K562 (cell line): ENCODE data around the gene JADE3. TPM values are rescaled to one million over a fixed set of nuclear protein-coding genes. Genes with fewer than 3 reads are reported as not detected.
A peak's percentile ranks its signal among the peaks of the same experiment; 100 is the strongest.

ENCODE experiments used
- ATAC-seq: fragments of 200-7000 bp; cut with Tn5 transposase; 3 replicates; pipeline ENCODE4 v1.9.1; 2020; ENCODE audit warnings: moderate library complexity
- BruUV-seq: library from RNA; stranded (reverse); fragments of 400-500 nt; replicated peaks from 2 replicates; lab custom pipeline; 2021; lab: Mats Ljungman, UMichigan
- CTCF ChIA-PET: fragments of 300-600 bp; formaldehyde crosslinking; extraction: SDS; loops from one replicate; lab custom pipeline; 2021; ENCODE audit warnings: low intra/inter-chr PET ratio; lab: Yijun Ruan, JAX
- POLR2A ChIA-PET: fragments of 300-600, 350-650 bp; sonication (Branson Sonifier 250); formaldehyde crosslinking; extraction: SDS; loops from one replicate; lab custom pipeline; 2021; ENCODE audit warnings: antibody characterized with exemption, inconsistent platforms; lab: Yijun Ruan, JAX
- DNase-seq, 4 experiments: peaks; one replicate each; pipeline versions ENCODE4 v3.0.0 to v3.0.0-alpha.2; 2011 to 2018; ENCODE audit warnings: low spot score in 3 of 4, mixed read lengths in 3 of 4; ENCODE audit errors: extremely low read depth in 1 of 4
- FAIRE-seq: peaks from 2 replicates; lab custom pipeline; 2011; peaks lifted over from hg19 to GRCh38; lab: Jason Lieb, UNC
- H2AFZ ChIP-seq: 2 replicates; pipeline ENCODE4 v1.6.0; 2011; ENCODE audit warnings: low read depth, low read length, control low read depth, inconsistent platforms
- H3K27ac ChIP-seq: fragments of 200-600 bp; 3 replicates; pipeline ENCODE4 v1.8.0; 2011; ENCODE audit warnings: low read depth, mild to moderate bottlenecking, control low read depth, inconsistent platforms, low read length, moderate library complexity, mixed read lengths; ENCODE audit errors: extremely low read depth
- H3K27me3 ChIP-seq, 2 experiments: fragments of 300-600 bp in 1 of 2; 2 replicates in 1 of 2; 3 replicates in 1 of 2; pipeline versions ENCODE4 v1.6.0 to v1.8.0; 2011; ENCODE audit warnings: inconsistent platforms in 2 of 2, low read length in 2 of 2, mild to moderate bottlenecking in 1 of 2, mixed read lengths in 1 of 2, moderate library complexity in 1 of 2; ENCODE audit not compliant: control insufficient read depth in 2 of 2, insufficient read depth in 2 of 2
- H3K36me3 ChIP-seq: fragments of 300-600 bp; 3 replicates; pipeline ENCODE4 v1.8.0; 2011; ENCODE audit warnings: mild to moderate bottlenecking, low read length, inconsistent platforms; ENCODE audit not compliant: control insufficient read depth, insufficient read depth
- H3K4me1 ChIP-seq, 2 experiments: fragments of 200-600 bp in 1 of 2; replicated peaks in 1 of 2; 2 replicates in 1 of 2; 3 replicates in 1 of 2; pipeline versions ENCODE4 v1.5.1 to v1.8.0; 2011; ENCODE audit warnings: inconsistent platforms in 2 of 2, low read length in 2 of 2, mild to moderate bottlenecking in 1 of 2, mixed read lengths in 1 of 2, moderate library complexity in 1 of 2; ENCODE audit not compliant: control insufficient read depth in 2 of 2, insufficient read depth in 2 of 2
- H3K4me2 ChIP-seq: 2 replicates; pipeline ENCODE4 v1.6.1; 2011; ENCODE audit warnings: low read length, control low read depth, inconsistent platforms, mixed read lengths; ENCODE audit not compliant: insufficient read depth
- H3K4me3 ChIP-seq: fragments of 200-600 bp; sonication (generic), shearing (Covaris generic); 2 replicates; pipeline ENCODE4 v1.5.1; 2016; ENCODE audit warnings: control low read depth, inconsistent platforms
- H3K79me2 ChIP-seq: fragments of 200-600 bp; 3 replicates; pipeline ENCODE4 v1.8.0; 2011; ENCODE audit warnings: low read length, inconsistent platforms; ENCODE audit not compliant: control insufficient read depth, insufficient read depth
- H3K9ac ChIP-seq, 2 experiments: 2 replicates each; pipeline versions ENCODE4 v1.6.0 to v1.6.1; 2011; ENCODE audit warnings: low read depth in 2 of 2, low read length in 2 of 2, control low read depth in 1 of 2, inconsistent platforms in 1 of 2, mild to moderate bottlenecking in 1 of 2, mixed read lengths in 1 of 2; ENCODE audit not compliant: insufficient read depth in 1 of 2
- H3K9me1 ChIP-seq: one replicate; pipeline ENCODE4 v1.6.0; 2011; ENCODE audit warnings: inconsistent platforms, mild to moderate bottlenecking, low read length, moderate library complexity; ENCODE audit not compliant: control insufficient read depth, insufficient read depth
- H3K9me3 ChIP-seq: replicated peaks from 2 replicates; pipeline ENCODE4 v1.5.1; 2011; ENCODE audit warnings: low read depth, low read length, inconsistent platforms; ENCODE audit not compliant: control insufficient read depth, insufficient read depth
- H4K20me1 ChIP-seq: replicated peaks from 2 replicates; pipeline ENCODE4 v1.6.1; 2011; ENCODE audit warnings: low read length, inconsistent platforms, mixed read lengths; ENCODE audit not compliant: control insufficient read depth, insufficient read depth
- BDP1 ChIP-seq: IDR thresholded peaks from 3 replicates; pipeline ENCODE4 v1.6.1; 2011; ENCODE audit not compliant: insufficient read length, insufficient read depth
- MCM5 ChIP-seq: fragments of 450-650 bp; IDR thresholded peaks from 2 replicates; pipeline ENCODE4 v1.6.1; 2016; ENCODE audit warnings: low read depth
- MXI1 ChIP-seq: IDR thresholded peaks from 2 replicates; pipeline ENCODE4 v1.6.1; 2011; ENCODE audit warnings: low read depth, mild to moderate bottlenecking, improper control_type of control experiment, low read length
- PTTG1 ChIP-seq: fragments of 450-650 bp; IDR thresholded peaks from 2 replicates; pipeline ENCODE4 v1.6.1; 2016; ENCODE audit warnings: low read depth, mild to moderate bottlenecking, missing genetic modification characterization, missing compliant biosample characterization
- RBM25 ChIP-seq: fragments of 200-400 bp; formaldehyde crosslinking; IDR thresholded peaks from 2 replicates; pipeline ENCODE4 v1.6.1; 2018; ENCODE audit warnings: low read length, low read depth, moderate library complexity; ENCODE audit not compliant: severe bottlenecking
- SAFB2 ChIP-seq: fragments of 200-400 bp; formaldehyde crosslinking; IDR thresholded peaks from 2 replicates; pipeline ENCODE4 v1.6.1; 2018; ENCODE audit warnings: borderline replicate concordance, low read length, low read depth, moderate library complexity; ENCODE audit not compliant: severe bottlenecking
- SIN3A ChIP-seq, 2 experiments: fragments of 150-350 bp in 1 of 2; IDR thresholded peaks; 2 replicates each; pipeline ENCODE4 v1.6.1; 2011 to 2016; ENCODE audit warnings: borderline replicate concordance in 2 of 2, low read depth in 2 of 2, low read length in 2 of 2, mild to moderate bottlenecking in 2 of 2, moderate library complexity in 2 of 2; ENCODE audit not compliant: control insufficient read depth in 1 of 2
- TGIF2 ChIP-seq: sonication (generic); formaldehyde crosslinking; IDR thresholded peaks from 2 replicates; pipeline ENCODE4 v1.8.1; 2022; ENCODE audit warnings: mild to moderate bottlenecking, missing genetic modification reagents, moderate library complexity
- ZBED1 ChIP-seq: IDR thresholded peaks from 2 replicates; pipeline ENCODE4 v1.6.1; 2014
- WGBS: fragments of 100-300 bp; shearing (Covaris generic); methylation state at CpG from one replicate; pipeline ENCODE4 v1.1.6; 2016; ENCODE audit warnings: low coverage, mixed read lengths; ENCODE audit not compliant: insufficient coverage; ENCODE audit errors: missing lambda C conversion rate; 5-methylcytosine and 5-hydroxymethylcytosine counted together
- in situ Hi-C: fragments of 300-500 bp; cut with MboI; formaldehyde crosslinking; loops from 4 replicates; pipeline ENCODE4 v1.15.0; 2018; ENCODE audit warnings: inconsistent platforms, mixed read lengths
- intact Hi-C: fragments of 100-400 bp; cut with micrococcal nuclease; formaldehyde crosslinking; loops from 2 replicates; pipeline ENCODE4 v1.14.2; 2022
- polyA plus RNA-seq, 8 experiments: library from polyadenylated mRNA; depleted of rRNA in 4 of 8; stranded (reverse) in 5 of 8; unstranded in 3 of 8; fragments of >200 nt; fragmentation: Nextera tagmentation in 2 of 8; fragmentation: Illumina TruSeq in 1 of 8; extraction: Ambion mirVana in 2 of 8; extraction: Trizol in 1 of 8; gene quantifications; 2 replicates each; pipeline versions ENCODE4 v1.2.1 to v1.2.3, GENCODE V29; 2011 to 2014; ENCODE audit warnings: inconsistent platforms in 1 of 8, missing spikeins in 1 of 8
- total RNA-seq, 7 experiments: library from RNA; depleted of rRNA in 6 of 7; stranded (reverse); fragments of >200 nt in 6 of 7; fragmentation: Illumina TruSeq in 2 of 7; extraction: Trizol in 2 of 7; gene quantifications; 2 replicates each; pipeline versions ENCODE4 v1.2.1 to v1.2.3, GENCODE V29; 2011 to 2021; ENCODE audit warnings: low replicate concordance in 1 of 7
- TF ChIP-seq, protein P1 (sequence below): fragments of 450-650 bp; conservative IDR thresholded peaks from 2 replicates; pipeline ENCODE4 v1.6.1; 2016; ENCODE audit warnings: missing genetic modification characterization, low read depth, mild to moderate bottlenecking, missing compliant biosample characterization, moderate library complexity

The JADE3 gene
- total and polyA plus RNA-seq, 9 of the 15 experiments (the other 6 are each of a cell fraction or from before 2014, with no cell fraction given), result 2.6 to 10.0 (median 7.0) TPM

- peak; percentile 36 for TF ChIP-seq RBM25
- no peak for TF ChIP-seq BDP1
Observed at GRCh38 chrX:46978341-46979291, 66.4 kb downstream of the JADE3 start (continued).

GRCh38 chrX:46984705-46985104, 72.5 kb downstream of the JADE3 start:
- no peaks in the 10 kb centered on the region for H3K4me1 ChIP-seq
- H3K9me1 ChIP-seq, result no peaks in the 10 kb centered on the region
- in situ Hi-C loops (no loop called here), intact Hi-C loops (no loop called here)
- no peaks in the 10 kb centered on the region for H3K79me2 ChIP-seq
- no peaks in the 10 kb centered on the region for H3K27me3 ChIP-seq
- 29% methylated on average over 3 of the region's 3 CpGs for WGBS
- FAIRE-seq, result no peak
- POLR2A ChIA-PET, result interaction anchor here (0.6 kb wide), 1 partner anchor 1917 kb away, joined by 3 read pairs; no protein-coding TSS in a partner anchor
- CTCF ChIA-PET, result no interaction called here
- no peak overlapping the region for H3K27ac ChIP-seq
- no peaks in the 10 kb centered on the region for H3K9me3 ChIP-seq
- H4K20me1 ChIP-seq, result no peaks in the 10 kb centered on the region
- no peak for ATAC-seq
- no peak overlapping the region for H3K4me2 ChIP-seq
- no peak for DNase-seq
- H3K36me3 ChIP-seq, result no peaks in the 10 kb centered on the region
- H2AFZ ChIP-seq, result no peak overlapping the region
- BruUV-seq, result no TSS peak
- H3K9ac ChIP-seq, result no peak overlapping the region
- H3K4me3 ChIP-seq, result no peak overlapping the region
- TF ChIP-seq, protein P1, sequence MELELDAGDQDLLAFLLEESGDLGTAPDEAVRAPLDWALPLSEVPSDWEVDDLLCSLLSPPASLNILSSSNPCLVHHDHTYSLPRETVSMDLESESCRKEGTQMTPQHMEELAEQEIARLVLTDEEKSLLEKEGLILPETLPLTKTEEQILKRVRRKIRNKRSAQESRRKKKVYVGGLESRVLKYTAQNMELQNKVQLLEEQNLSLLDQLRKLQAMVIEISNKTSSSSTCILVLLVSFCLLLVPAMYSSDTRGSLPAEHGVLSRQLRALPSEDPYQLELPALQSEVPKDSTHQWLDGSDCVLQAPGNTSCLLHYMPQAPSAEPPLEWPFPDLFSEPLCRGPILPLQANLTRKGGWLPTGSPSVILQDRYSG (tag), result no peak
- no peak for TF ChIP-seq SAFB2
- TF ChIP-seq PTTG1 (tag), result no peak
- no peak for TF ChIP-seq TGIF2 (CRISPR knock-in tag)
- no peak for TF ChIP-seq ZBED1
- no peak for TF ChIP-seq SIN3A (IDR thresholded peaks at IDR 0.05; ENCODE audit: borderline replicate concordance in 2 of 2, control insufficient read depth in 1 of 2, low read depth in 2 of 2, low read length in 2 of 2)
- TF ChIP-seq MXI1, result no peak
- no peak for TF ChIP-seq MCM5
